Fibroblast of lung (primary cell): Measurements from ENCODE around the gene CTRL. TPM values are rescaled to one million over a fixed set of nuclear protein-coding genes. Genes with fewer than 3 reads are reported as not detected.

Source experiments
- DNase-seq, 2 donors: peaks; one replicate each; pipeline versions ENCODE4 v3.0.0 to v3.0.0-alpha.2; 2010; ENCODE audit warnings: low read depth in 2 of 2
- H2AFZ ChIP-seq: 2 replicates; pipeline ENCODE4 v1.5.1; 2012; ENCODE audit warnings: low read length, control low read depth, inconsistent platforms
- H3K27ac ChIP-seq: 2 replicates; pipeline ENCODE4 v1.5.1; 2011; ENCODE audit warnings: low read length, control low read depth; ENCODE audit not compliant: insufficient read depth
- H3K27me3 ChIP-seq: 2 replicates; pipeline ENCODE4 v1.5.1; 2011; ENCODE audit warnings: mild to moderate bottlenecking, low read length; ENCODE audit not compliant: control insufficient read depth, insufficient read depth
- H3K36me3 ChIP-seq: 2 replicates; pipeline ENCODE4 v1.5.1; 2011; ENCODE audit warnings: low read length; ENCODE audit not compliant: control insufficient read depth, insufficient read depth
- H3K4me1 ChIP-seq: 2 replicates; pipeline ENCODE4 v1.5.1; 2011; ENCODE audit warnings: low read length; ENCODE audit not compliant: control insufficient read depth, insufficient read depth; ENCODE audit errors: extremely low read depth
- H3K4me2 ChIP-seq: 2 replicates; pipeline ENCODE4 v1.5.1; 2011; ENCODE audit warnings: low read length, control low read depth; ENCODE audit not compliant: insufficient read depth; ENCODE audit errors: extremely low read depth
- H3K4me3 ChIP-seq, 4 experiments: fragments of 200-600 bp in 1 of 4; sonication (generic) in 1 of 4; replicated peaks in 1 of 4; 2 replicates each; pipeline ENCODE4 v1.5.1; 2011 to 2016; ENCODE audit warnings: low read length in 4 of 4, low read depth in 3 of 4, mild to moderate bottlenecking in 3 of 4, control low read depth in 2 of 4, inconsistent platforms in 1 of 4, mixed read lengths in 1 of 4; ENCODE audit not compliant: insufficient read depth in 1 of 4; ENCODE audit errors: control extremely low read depth in 1 of 4
- H3K79me2 ChIP-seq: 2 replicates; pipeline ENCODE4 v1.5.1; 2012; ENCODE audit warnings: mild to moderate bottlenecking, low read length, inconsistent platforms; ENCODE audit not compliant: control insufficient read depth, insufficient read depth
- H3K9ac ChIP-seq: 2 replicates; pipeline ENCODE4 v1.5.1; 2011; ENCODE audit warnings: mild to moderate bottlenecking, low read length, control low read depth; ENCODE audit not compliant: insufficient read depth
- H3K9me3 ChIP-seq: 2 replicates; pipeline ENCODE4 v1.5.1; 2012; ENCODE audit warnings: low read depth, low read length; ENCODE audit not compliant: control insufficient read depth, insufficient read depth
- H4K20me1 ChIP-seq: 2 replicates; pipeline ENCODE4 v1.5.1; 2011; ENCODE audit warnings: low read length; ENCODE audit not compliant: control insufficient read depth, insufficient read depth; ENCODE audit errors: extremely low read depth
- EZH2 ChIP-seq: IDR thresholded peaks from 2 replicates; pipeline ENCODE4 v1.5.1; 2012; ENCODE audit warnings: low read length, control low read depth, mild to moderate bottlenecking; ENCODE audit errors: missing control alignments
- polyA plus RNA-seq, 2 donors: library from polyadenylated mRNA; depleted of rRNA in 1 of 2; stranded (reverse) in 1 of 2; unstranded in 1 of 2; fragments of >200 nt; gene quantifications; 2 replicates each; pipeline ENCODE4 v1.2.1, GENCODE V29; 2011 to 2012; ENCODE audit warnings: missing spikeins in 1 of 2
- total RNA-seq: library from RNA; depleted of rRNA; stranded (reverse); fragments of >200 nt; gene quantifications from 2 replicates; pipeline ENCODE4 v1.2.1, GENCODE V29; 2014
- TF ChIP-seq, protein P1 (sequence below), 2 donors: IDR thresholded peaks in 1 of 2; conservative IDR thresholded peaks in 1 of 2; 1 replicate in 1 of 2; 2 replicates in 1 of 2; pipeline ENCODE4 v1.5.1; 2011 to 2012; ENCODE audit warnings: low read length in 2 of 2, control low read depth in 1 of 2, inconsistent platforms in 1 of 2, low read depth in 1 of 2, mild to moderate bottlenecking in 1 of 2

Gene CTRL
- total and polyA plus RNA-seq, 2 donors (not counting 1 experiment from before 2014, with no cell fraction given) = 0.14 to 0.33 TPM

DNA sequence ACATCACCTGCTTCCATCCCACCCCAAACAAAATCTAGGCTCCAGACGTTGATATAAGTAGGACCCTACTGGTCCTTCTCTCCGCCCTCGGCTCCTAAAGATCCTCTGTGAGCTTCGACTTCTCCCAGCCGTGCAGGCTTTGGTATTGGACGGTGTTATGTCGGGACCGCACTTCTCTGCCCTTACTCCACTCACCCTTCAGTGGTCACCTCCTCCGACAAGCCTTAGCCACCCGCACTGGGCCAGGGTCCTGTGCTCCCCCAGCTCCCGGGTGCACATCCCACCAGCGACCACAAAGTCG, 3.4 kb upstream of the CTRL start:
- Histone ChIP-seq H3K27ac (peak overlapping the region; percentile 11), H4K20me1 (no peaks in the 10 kb centered on the region), H3K4me1 (peaks cover 14% of the 10 kb centered on the region), H2AFZ (no peak overlapping the region), H3K79me2 (peaks cover 3% of the 10 kb centered on the region), H3K36me3 (peaks cover 11% of the 10 kb centered on the region), H3K9ac (peak overlapping the region; percentile 77), H3K9me3 (no peaks in the 10 kb centered on the region), H3K4me3 (peak overlapping the region; percentile 67 to 95 (median 74)), H3K27me3 (no peaks in the 10 kb centered on the region), H3K4me2 (peak overlapping the region; percentile 94)
- no peak for DNase-seq
- no peak for TF ChIP-seq EZH2
- TF ChIP-seq, protein P1, sequence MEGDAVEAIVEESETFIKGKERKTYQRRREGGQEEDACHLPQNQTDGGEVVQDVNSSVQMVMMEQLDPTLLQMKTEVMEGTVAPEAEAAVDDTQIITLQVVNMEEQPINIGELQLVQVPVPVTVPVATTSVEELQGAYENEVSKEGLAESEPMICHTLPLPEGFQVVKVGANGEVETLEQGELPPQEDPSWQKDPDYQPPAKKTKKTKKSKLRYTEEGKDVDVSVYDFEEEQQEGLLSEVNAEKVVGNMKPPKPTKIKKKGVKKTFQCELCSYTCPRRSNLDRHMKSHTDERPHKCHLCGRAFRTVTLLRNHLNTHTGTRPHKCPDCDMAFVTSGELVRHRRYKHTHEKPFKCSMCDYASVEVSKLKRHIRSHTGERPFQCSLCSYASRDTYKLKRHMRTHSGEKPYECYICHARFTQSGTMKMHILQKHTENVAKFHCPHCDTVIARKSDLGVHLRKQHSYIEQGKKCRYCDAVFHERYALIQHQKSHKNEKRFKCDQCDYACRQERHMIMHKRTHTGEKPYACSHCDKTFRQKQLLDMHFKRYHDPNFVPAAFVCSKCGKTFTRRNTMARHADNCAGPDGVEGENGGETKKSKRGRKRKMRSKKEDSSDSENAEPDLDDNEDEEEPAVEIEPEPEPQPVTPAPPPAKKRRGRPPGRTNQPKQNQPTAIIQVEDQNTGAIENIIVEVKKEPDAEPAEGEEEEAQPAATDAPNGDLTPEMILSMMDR (conservative IDR thresholded peaks at IDR 0.05 in 1 of 2, IDR thresholded peaks at IDR 0.05 in 1 of 2; ENCODE audit: low read depth in 1 of 2, low read length in 2 of 2) = no peak

DNA sequence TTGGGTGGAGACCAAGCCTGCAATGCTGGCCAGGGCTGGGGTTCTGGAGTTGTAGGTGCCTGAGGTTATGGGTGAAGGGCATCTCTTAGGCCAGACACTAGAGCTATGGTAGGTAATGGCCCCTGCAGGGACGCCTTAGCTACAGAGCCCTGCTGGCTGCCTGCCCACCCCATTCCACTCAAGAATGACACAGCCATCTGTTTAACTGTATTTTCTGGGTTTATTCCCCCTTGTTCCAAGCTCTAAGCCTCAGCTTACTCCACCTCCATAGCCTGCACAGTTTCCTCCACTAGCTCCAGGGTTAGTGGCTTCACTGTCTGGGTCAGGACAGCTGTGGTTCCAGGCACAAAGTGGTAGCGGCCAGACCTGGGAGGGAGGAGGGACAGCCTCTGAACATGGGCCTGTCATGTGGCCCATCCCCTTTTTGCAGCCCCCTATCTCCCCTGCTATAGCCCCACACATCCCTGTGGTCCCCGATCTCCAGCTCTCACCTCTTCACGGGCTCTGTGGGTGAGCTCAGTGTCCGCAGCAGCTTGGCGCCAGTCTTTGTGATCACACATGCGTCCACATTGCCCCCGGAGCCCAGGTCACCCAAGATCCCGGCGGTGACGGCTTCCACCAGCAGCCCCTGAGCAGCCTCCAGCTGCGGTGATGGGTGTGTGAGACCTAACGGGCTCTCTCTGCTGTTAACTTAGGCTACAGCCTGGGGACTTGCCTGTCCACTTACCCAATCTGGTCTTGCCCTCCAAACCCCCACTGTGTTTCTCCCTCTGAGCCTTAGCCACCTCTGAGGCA, 2.8 kb upstream of the CTRL start:
- no peaks in the 10 kb centered on the region for H3K27me3 ChIP-seq
- peaks cover 8% of the 10 kb centered on the region for H3K36me3 ChIP-seq
- peaks cover 3% of the 10 kb centered on the region for H3K79me2 ChIP-seq
- no peak overlapping the region for H2AFZ ChIP-seq
- peak overlapping the region; percentile 24 for H3K9ac ChIP-seq
- peak overlapping the region; percentile 11 for H3K27ac ChIP-seq
- no peaks in the 10 kb centered on the region for H4K20me1 ChIP-seq
- no peaks in the 10 kb centered on the region for H3K9me3 ChIP-seq
- peaks cover 14% of the 10 kb centered on the region for H3K4me1 ChIP-seq
- no peak for DNase-seq
- peak overlapping the region; percentile 67 to 95 (median 74) for H3K4me3 ChIP-seq
- TF ChIP-seq, protein P1 (conservative IDR thresholded peaks at IDR 0.05 in 1 of 2, IDR thresholded peaks at IDR 0.05 in 1 of 2; ENCODE audit: low read depth in 1 of 2, low read length in 2 of 2) = no peak
- no peak for TF ChIP-seq EZH2
- H3K4me2 ChIP-seq = peak overlapping the region; percentile 94

DNA sequence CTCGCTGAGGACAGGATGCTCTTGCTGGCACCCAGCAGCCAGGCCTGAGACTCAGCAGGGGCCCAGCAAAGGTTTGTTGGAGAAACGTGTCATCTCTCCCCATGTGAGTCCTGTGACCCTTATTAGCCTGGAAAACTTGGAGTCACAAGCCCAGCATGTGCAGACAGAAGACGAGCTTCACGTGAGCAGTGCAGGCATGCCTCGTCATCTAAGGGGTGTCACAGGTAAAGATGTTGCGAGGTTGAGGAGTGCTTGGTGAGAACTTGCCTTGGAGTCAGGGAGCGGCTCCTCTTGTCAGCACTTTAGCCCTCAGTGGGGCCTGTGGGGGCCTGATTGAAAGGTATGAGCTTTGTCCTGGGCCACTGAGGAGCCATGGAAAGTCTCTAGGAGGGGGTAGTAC, 2.1 kb upstream of the CTRL start:
- TF ChIP-seq EZH2 = no peak
- TF ChIP-seq, protein P1 (conservative IDR thresholded peaks at IDR 0.05 in 1 of 2, IDR thresholded peaks at IDR 0.05 in 1 of 2; ENCODE audit: low read depth in 1 of 2, low read length in 2 of 2) = no peak
- Histone ChIP-seq H3K36me3 (peaks cover 8% of the 10 kb centered on the region), H3K4me2 (no peak overlapping the region), H4K20me1 (no peaks in the 10 kb centered on the region), H3K9me3 (no peaks in the 10 kb centered on the region), H3K4me1 (peaks cover 14% of the 10 kb centered on the region), H3K9ac (no peak overlapping the region), H2AFZ (no peak overlapping the region), H3K79me2 (peaks cover 3% of the 10 kb centered on the region), H3K4me3 (no peak overlapping the region), H3K27me3 (no peaks in the 10 kb centered on the region), H3K27ac (no peak overlapping the region)
- no peak for DNase-seq
